ENCODE data around the gene HSPA12A.

DNA sequence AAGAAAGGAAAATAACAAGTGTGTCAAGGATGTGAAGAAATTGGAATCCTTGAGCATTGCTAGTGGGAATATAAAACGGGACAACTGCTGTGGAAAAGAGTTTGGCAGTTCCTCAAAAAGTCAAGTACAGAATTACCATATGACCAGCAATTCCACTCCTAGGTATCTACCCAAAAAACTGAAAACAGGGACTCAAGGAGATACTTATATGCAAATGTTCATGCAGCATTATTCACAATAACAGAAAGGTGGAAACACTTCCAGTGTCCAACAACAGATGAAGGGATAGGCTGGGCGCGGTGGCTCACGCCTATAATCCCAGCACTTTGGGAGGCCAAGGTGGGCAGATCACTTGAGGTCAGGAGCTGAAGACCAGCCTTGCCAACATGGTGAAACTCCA lies 33.5 kb downstream of the HSPA12A start:
- TF ChIP-seq, protein P1, sequence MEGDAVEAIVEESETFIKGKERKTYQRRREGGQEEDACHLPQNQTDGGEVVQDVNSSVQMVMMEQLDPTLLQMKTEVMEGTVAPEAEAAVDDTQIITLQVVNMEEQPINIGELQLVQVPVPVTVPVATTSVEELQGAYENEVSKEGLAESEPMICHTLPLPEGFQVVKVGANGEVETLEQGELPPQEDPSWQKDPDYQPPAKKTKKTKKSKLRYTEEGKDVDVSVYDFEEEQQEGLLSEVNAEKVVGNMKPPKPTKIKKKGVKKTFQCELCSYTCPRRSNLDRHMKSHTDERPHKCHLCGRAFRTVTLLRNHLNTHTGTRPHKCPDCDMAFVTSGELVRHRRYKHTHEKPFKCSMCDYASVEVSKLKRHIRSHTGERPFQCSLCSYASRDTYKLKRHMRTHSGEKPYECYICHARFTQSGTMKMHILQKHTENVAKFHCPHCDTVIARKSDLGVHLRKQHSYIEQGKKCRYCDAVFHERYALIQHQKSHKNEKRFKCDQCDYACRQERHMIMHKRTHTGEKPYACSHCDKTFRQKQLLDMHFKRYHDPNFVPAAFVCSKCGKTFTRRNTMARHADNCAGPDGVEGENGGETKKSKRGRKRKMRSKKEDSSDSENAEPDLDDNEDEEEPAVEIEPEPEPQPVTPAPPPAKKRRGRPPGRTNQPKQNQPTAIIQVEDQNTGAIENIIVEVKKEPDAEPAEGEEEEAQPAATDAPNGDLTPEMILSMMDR (conservative IDR thresholded peaks at IDR 0.05 in 1 of 2, IDR thresholded peaks at IDR 0.05 in 1 of 2; ENCODE audit: low read depth in 1 of 2, low read length in 2 of 2) = no peak
- TF ChIP-seq EZH2 (IDR thresholded peaks at IDR 0.05; ENCODE audit: low read length, missing control alignments) = no peak

Measured in fibroblast of lung (primary cell).